GM19351 (cell line): ENCODE results near the gene DPM3.
"Not testable (repeated sequence)": the region's sequence is repeated elsewhere in the genome, so short reads cannot be mapped to it uniquely, and the experiment has no call there.

Experiments used
- ATAC-seq: cut with Tn5 transposase; IDR thresholded peaks from one replicate; pipeline ENCODE4 v1.9.1; 2021; ENCODE audit warnings: mild to moderate bottlenecking, moderate library complexity; ENCODE audit not compliant: unreplicated experiment

The DPM3 gene

GRCh38 chr1:155162631-155163030 lies 22.3 kb upstream of the DPM3 start:
- not testable (repeated sequence) for ATAC-seq

GRCh38 chr1:155160128-155160527 lies 19.8 kb upstream of the DPM3 start:
- ATAC-seq = no peak

GRCh38 chr1:155158991-155159390 lies 18.7 kb upstream of the DPM3 start:
- ATAC-seq = no peak

GRCh38 chr1:155155996-155156643 lies 15.8 kb upstream of the DPM3 start:
- ATAC-seq = not testable (repeated sequence)

GRCh38 chr1:155145491-155145890 lies 5.2 kb upstream of the DPM3 start:
- ATAC-seq = no peak

- no peak for ATAC-seq
Measured at GRCh38 chr1:155141749-155142148, 1.4 kb upstream of the DPM3 start.

GRCh38 chr1:155140630-155140953 lies 261 bp upstream of the DPM3 start:
- no peak for ATAC-seq

- ATAC-seq = no peak
Measured at GRCh38 chr1:155137154-155137949, 3.0 kb downstream of the DPM3 start.

GRCh38 chr1:155136748-155137147 lies 3.6 kb downstream of the DPM3 start:
- ATAC-seq = no peak

GRCh38 chr1:155135415-155136028 lies 4.8 kb downstream of the DPM3 start, which contains the start of gene SLC50A1:
TSS of gene SLC50A1 (plus strand) at chr1:155135852. CDS start at chr1:155135912, 60 bp downstream.
- ATAC-seq = peak; percentile 71

GRCh38 chr1:155134880-155135414 lies 5.4 kb downstream of the DPM3 start:
- ATAC-seq = no peak

GRCh38 chr1:155134322-155134721 lies 6.0 kb downstream of the DPM3 start:
- ATAC-seq = no peak

GRCh38 chr1:155133799-155134281 lies 6.5 kb downstream of the DPM3 start:
- ATAC-seq = no peak

- ATAC-seq = no peak
Measured at GRCh38 chr1:155131856-155132255, 8.5 kb downstream of the DPM3 start.

- no peak for ATAC-seq
Measured at GRCh38 chr1:155131285-155131684, 9.0 kb downstream of the DPM3 start.

- ATAC-seq = no peak
Measured at GRCh38 chr1:155130272-155131006, 9.9 kb downstream of the DPM3 start.

- no peak for ATAC-seq
Measured at GRCh38 chr1:155128755-155129473, 11.4 kb downstream of the DPM3 start.

- no peak for ATAC-seq
Measured at GRCh38 chr1:155127967-155128754, 12.2 kb downstream of the DPM3 start.
